IPS DF 4.7 (cell line): ENCODE results near the gene POU6F2.

ENCODE experiments used
- DNase-seq: peaks from one replicate; pipeline ENCODE4 v3.0.0-alpha.2; 2013; ENCODE audit warnings: low spot score; ENCODE audit errors: extremely low read depth

Gene POU6F2

GRCh38 chr7:39069896-39070881 lies 92.5 kb downstream of the POU6F2 start:
- DNase-seq: no peak

- no peak for DNase-seq
Observed at GRCh38 chr7:39071116-39071515, 93.4 kb downstream of the POU6F2 start.

- no peak for DNase-seq
Observed at GRCh38 chr7:39073432-39073831, 95.7 kb downstream of the POU6F2 start.

- DNase-seq: no peak
Observed at GRCh38 chr7:39075210-39075609, 97.5 kb downstream of the POU6F2 start.

GRCh38 chr7:39083781-39084180 lies 106.1 kb downstream of the POU6F2 start:
- no peak for DNase-seq

GRCh38 chr7:39084349-39084748 lies 106.6 kb downstream of the POU6F2 start:
- no peak for DNase-seq

- DNase-seq: no peak
Observed at GRCh38 chr7:39085189-39085588, 107.5 kb downstream of the POU6F2 start.

GRCh38 chr7:39085590-39086049 lies 107.9 kb downstream of the POU6F2 start:
- DNase-seq: no peak

GRCh38 chr7:39086638-39087360 lies 109.1 kb downstream of the POU6F2 start:
- no peak for DNase-seq

- DNase-seq: no peak
Observed at GRCh38 chr7:39088730-39089593, 111.3 kb downstream of the POU6F2 start.

GRCh38 chr7:39091145-39091544 lies 113.4 kb downstream of the POU6F2 start:
- no peak for DNase-seq

- no peak for DNase-seq
Observed at GRCh38 chr7:39091774-39092173, 114.1 kb downstream of the POU6F2 start.

GRCh38 chr7:39094731-39095130 lies 117.0 kb downstream of the POU6F2 start:
- no peak for DNase-seq

GRCh38 chr7:39095875-39096619 lies 118.3 kb downstream of the POU6F2 start:
- DNase-seq: no peak

- no peak for DNase-seq
Observed at GRCh38 chr7:39098506-39098905, 120.8 kb downstream of the POU6F2 start.

- DNase-seq: no peak
Observed at GRCh38 chr7:39099146-39099545, 121.4 kb downstream of the POU6F2 start.

- DNase-seq: no peak
Observed at GRCh38 chr7:39100270-39100669, 122.6 kb downstream of the POU6F2 start.

- DNase-seq: no peak
Observed at GRCh38 chr7:39102234-39102633, 124.5 kb downstream of the POU6F2 start.

GRCh38 chr7:39105720-39106119 lies 128.0 kb downstream of the POU6F2 start:
- DNase-seq: no peak

GRCh38 chr7:39125846-39126245 lies 148.1 kb downstream of the POU6F2 start:
- DNase-seq: no peak

- DNase-seq: no peak
Observed at GRCh38 chr7:39127058-39127457, 149.3 kb downstream of the POU6F2 start.
